GM19324 (cell line): ENCODE data around the gene FXYD7.
"Not testable (repeated sequence)": the region's sequence is repeated elsewhere in the genome, so short reads cannot be mapped to it uniquely, and the experiment has no call there.

ENCODE experiments used
- ATAC-seq: cut with Tn5 transposase; IDR thresholded peaks from one replicate; pipeline ENCODE4 v1.9.1; 2021; ENCODE audit warnings: mild to moderate bottlenecking, moderate library complexity; ENCODE audit not compliant: unreplicated experiment, low FRiP score

Gene FXYD7

GRCh38 chr19:35194012-35194984, 51.2 kb downstream of the FXYD7 start:
- no peak for ATAC-seq

- ATAC-seq = no peak
Observed at GRCh38 chr19:35195830-35196229, 52.8 kb downstream of the FXYD7 start.

- ATAC-seq = not testable (repeated sequence)
Observed at GRCh38 chr19:35196861-35197260, 53.8 kb downstream of the FXYD7 start.

GRCh38 chr19:35199481-35199880, 56.4 kb downstream of the FXYD7 start:
- no peak for ATAC-seq

- ATAC-seq = no peak
Observed at GRCh38 chr19:35202722-35203688, 60.0 kb downstream of the FXYD7 start.
